HG03135 (cell line): ENCODE measurements around the gene TYROBP.
"Not testable (repeated sequence)": the region's sequence is repeated elsewhere in the genome, so short reads cannot be mapped to it uniquely, and the experiment has no call there.

ENCODE experiments used
- ATAC-seq: cut with Tn5 transposase; IDR thresholded peaks from one replicate; pipeline ENCODE4 v1.9.1; 2021; ENCODE audit warnings: mild to moderate bottlenecking, moderate library complexity; ENCODE audit not compliant: unreplicated experiment

The TYROBP gene

DNA sequence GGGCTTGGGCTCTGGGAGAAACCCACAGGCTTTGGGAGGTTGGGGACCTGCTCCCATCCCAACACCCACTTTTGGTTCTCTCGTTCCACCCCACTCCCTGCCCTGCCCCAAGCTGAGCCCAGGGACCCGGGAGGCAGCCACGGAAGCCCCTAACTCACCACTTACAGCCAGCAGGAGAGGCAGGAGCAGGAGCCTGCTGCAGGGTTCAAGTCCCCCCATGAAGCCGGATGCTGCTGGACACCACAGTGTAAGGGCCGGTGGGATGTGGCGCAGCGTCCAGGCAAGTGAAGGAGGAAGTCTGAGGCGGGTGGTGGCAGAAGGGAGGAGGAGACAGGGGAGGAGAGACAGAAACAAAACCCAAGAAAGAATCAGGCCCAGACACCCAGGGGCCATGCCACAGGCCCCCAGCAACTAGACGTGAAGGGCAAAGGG is at the start of gene TYROBP:
Gene TYROBP (minus strand): TSS at position 286 of the 432 bp plus-strand sequence. CDS start 67 bp downstream, at position 219.
- no peak for ATAC-seq

DNA sequence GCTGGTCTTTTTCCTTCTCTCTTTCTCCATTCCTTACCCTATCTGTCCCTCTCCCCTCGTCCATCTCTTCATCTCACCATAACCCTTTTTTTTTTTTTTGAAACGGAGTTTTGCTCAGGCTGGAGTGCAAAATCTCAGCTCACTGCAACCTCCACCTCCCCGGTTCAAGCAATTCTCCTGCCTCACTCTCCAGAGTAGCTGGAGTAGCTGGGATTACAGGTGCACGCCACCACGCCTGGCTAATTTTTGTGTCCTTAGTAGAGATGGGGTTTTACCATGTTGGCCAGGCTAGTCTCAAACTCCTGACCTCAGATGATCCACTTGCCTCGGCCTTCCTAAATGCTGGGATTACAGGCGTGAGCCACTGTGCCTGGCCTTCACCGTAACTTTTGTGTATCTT is 49.3 kb upstream of the TYROBP start:
- not testable (repeated sequence) for ATAC-seq

DNA sequence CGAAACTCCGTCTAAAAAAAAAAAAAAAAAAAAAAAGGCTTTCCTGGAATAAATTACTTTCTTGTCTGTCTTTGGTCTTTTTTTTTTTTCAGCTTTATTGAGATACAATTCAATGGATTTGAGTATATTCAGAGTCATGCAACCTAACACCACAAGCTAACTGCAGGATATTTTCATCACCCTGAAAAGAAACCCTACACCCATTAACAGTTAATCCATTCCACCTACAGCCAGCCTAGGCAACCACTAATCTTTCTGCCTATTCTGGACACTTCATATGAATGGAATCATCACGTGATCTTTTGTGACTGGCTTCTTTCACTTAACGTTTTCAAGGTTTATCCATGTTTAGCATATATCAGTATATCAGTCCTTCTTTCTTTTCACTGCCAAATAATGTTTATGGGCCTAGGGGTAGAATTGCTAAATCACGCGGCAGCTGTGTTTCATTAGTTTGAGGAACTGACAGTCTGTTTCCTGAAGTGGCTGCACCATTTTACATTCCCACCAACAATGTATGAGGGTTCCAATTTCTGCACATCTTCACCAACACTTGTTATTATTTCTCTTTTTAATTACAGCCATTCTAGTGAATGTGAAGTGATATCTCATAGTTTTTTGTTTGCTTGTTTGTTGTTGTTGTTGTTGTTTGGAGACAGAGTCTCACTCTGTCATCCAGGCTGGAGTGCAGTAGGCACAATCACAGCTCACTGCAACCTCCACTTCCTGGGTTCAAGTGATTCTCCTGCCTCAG is 48.0 kb upstream of the TYROBP start:
- no peak for ATAC-seq

DNA sequence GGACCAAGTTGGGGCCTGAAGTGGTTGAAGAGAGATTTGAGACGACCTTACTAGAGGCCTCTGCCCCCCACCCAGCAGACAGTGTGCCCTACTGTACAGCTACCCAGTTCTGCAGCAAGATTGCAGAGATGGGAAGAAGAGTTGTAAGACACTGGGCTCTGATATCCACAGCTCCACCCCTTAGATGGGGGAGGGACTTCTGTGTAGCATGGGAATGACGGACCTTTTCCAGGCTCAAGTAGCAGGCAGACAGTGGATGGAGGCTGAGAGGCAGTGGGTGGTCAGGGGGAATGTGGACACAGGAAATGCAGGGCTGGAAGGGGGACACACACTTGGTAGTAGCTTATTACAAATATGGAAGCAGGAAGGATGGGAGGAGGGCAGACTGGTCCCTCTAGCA is 41.0 kb upstream of the TYROBP start:
- ATAC-seq, result no peak

DNA sequence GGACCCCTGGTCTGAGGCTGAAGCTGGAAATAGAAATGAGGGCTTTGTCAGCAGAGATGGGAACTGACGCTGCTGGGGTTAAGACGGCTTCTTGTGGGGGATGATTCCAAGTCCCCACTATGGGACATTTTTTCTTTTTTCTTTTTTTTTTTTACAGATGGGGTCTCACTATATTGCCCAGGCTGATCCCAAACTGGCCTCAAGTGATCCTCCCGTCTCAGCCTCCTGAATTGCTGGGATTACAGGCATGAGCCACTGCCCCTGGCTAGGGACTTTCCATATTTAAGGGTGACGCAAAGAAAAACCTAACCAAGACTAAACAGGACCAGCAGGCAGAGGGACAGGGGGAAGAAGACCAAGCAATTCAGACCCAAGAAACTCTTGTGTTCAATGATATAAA is 38.1 kb upstream of the TYROBP start:
- no peak for ATAC-seq

DNA sequence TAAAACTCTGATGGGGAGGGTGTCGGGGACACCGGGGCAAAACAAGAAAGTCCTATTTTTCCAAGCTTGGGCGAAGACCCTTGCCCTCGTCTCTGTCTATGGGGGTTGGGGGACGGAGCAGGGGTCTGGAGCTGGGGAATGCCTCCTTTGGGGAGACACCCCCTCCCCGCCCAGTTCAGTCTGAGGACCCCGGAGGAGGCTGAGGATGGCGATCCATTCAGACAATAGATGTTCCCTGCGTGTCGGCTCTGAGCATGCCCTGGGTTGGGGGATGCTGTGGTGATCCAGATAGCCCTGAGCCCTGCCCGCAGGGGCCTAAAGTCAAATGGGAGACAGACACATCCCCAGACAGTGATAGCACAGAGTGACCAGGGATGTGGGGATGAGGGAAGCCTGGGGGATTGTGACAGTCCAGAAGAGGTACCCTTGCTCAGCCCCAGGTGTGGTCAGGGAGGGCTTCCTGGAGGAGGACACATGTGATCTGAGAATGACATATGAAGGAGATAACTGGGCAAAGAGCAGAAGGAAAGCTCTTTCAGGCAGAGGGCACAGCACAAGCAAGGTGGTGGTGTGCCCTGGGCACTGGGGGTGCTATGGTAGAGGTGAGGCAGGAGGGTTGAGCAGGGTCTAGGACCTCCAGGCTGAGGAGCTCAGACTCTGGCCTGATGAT is 37.2 kb upstream of the TYROBP start:
- no peak for ATAC-seq

DNA sequence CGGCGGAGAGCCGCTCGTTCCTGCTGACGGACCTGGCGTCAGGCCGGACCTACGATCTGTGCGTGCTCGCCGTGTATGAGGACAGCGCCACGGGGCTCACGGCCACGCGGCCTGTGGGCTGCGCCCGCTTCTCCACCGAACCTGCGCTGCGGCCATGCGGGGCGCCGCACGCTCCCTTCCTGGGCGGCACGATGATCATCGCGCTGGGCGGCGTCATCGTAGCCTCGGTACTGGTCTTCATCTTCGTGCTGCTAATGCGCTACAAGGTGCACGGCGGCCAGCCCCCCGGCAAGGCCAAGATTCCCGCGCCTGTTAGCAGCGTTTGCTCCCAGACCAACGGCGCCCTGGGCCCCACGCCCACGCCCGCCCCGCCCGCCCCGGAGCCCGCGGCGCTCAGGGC is 36.5 kb upstream of the TYROBP start:
- ATAC-seq, result no peak

DNA sequence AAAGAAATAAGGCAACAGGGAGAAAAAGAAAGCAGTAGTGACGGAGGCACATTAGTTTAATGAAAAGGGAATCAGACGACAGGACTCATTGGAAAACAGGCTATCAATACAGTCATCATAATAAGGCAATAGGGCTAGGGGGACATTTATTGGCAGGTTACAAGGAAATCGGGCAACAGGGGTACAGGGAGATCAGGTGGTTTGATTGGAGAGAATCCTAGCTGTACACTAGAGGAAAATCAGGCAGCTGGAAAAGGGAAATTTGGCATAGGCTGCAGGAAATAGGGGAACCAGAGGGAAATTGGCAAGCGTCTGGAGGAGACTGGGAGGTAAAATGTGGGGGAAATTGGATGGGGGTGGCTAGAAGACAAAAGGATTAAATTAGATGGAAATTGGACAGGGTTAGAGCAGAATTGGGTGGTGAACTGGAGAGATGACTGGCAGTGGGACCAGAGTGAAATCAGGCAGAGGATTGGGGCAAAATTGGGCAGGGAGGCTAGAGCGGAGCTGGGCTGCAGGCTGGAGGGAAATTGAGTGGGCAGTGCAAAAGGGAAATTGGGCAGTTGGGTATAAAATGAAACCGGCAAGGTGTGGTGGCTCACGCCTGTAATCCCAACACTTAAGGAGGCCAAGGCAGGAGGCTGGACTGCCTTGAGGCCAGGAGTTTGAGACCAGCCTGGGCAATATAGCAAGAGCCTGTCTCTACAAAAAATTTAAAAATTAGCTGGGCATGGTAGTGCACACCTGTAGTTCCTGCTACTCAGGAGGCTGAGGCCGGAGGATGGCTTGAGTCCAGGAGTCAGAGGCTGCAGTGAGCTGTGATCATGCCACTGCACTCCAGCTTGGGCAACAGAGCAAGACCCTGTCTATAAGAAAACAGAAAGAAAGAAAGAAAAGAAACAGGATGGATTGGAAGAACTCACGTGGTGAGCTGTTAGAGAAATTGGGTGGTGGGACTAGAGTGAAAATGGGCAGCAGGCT is 35.5 kb upstream of the TYROBP start:
- no peak for ATAC-seq

DNA sequence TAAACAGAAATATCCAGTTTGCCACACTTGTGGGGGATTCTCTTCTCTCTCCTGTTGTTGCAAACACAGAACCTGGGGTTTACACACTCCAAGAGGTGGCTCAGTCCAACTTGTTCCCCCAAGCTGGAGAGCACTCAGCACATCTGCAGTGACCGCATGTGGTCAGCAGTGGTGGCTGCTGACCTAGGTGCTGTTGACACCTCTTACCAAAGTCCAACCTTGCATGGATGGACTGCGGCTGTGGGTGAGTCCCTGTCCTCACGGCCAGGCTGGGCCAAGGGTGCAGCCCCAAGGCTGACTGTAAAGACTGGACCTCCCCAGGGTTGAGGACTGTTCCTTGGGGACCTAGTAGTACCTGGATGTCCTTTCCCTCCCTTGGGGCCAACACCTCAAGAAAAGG is 34.1 kb upstream of the TYROBP start:
- no peak for ATAC-seq

DNA sequence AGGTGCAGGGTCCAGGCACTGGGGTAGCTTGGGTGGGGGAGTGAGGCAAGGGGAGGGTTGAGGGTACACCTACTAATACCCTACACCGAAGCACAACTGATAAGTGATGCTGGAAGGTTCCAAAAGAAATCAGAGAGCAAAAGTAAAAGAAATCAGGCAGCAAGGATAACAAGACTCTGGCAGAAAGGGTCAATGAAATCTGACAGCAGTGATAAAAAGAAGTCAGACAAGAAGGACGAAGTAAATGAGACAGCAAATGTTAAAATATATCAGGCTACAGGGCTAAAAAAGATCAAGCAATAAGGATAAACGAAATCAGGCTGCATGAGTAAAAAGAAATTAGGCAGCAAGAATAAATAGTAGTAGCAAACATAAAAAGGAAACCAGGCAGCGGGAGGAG is 32.7 kb upstream of the TYROBP start:
- no peak for ATAC-seq

DNA sequence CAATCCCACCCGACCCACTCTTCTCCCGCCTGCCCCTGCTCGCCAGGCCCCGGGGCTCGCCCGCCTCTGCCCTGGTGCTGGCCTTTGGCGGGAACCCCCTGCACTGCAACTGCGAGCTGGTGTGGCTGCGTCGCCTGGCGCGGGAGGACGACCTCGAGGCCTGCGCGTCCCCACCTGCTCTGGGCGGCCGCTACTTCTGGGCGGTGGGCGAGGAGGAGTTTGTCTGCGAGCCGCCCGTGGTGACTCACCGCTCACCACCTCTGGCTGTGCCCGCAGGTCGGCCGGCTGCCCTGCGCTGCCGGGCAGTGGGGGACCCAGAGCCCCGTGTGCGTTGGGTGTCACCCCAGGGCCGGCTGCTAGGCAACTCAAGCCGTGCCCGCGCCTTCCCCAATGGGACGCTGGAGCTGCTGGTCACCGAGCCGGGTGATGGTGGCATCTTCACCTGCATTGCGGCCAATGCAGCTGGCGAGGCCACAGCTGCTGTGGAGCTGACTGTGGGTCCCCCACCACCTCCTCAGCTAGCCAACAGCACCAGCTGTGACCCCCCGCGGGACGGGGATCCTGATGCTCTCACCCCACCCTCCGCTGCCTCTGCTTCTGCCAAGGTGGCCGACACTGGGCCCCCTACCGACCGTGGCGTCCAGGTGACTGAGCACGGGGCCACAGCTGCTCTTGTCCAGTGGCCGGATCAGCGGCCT is 32.1 kb upstream of the TYROBP start:
- ATAC-seq, result no peak

DNA sequence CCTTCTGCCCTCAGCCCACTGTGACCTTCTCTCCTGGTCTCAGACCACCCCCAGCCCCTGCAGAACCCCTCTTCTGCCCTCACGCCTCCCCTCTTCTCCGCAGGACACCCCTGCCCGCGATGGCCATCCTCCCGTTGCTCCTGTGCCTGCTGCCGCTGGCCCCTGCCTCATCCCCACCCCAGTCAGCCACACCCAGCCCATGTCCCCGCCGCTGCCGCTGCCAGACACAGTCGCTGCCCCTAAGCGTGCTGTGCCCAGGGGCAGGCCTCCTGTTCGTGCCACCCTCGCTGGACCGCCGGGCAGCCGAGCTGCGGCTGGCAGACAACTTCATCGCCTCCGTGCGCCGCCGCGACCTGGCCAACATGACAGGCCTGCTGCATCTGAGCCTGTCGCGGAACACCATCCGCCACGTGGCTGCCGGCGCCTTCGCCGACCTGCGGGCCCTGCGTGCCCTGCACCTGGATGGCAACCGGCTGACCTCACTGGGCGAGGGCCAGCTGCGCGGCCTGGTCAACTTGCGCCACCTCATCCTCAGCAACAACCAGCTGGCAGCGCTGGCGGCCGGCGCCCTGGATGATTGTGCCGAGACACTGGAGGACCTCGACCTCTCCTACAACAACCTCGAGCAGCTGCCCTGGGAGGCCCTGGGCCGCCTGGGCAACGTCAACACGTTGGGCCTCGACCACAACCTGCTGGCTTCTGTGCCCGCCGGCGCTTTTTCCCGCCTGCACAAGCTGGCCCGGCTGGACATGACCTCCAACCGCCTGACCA is 31.4 kb upstream of the TYROBP start:
- ATAC-seq, result no peak

DNA sequence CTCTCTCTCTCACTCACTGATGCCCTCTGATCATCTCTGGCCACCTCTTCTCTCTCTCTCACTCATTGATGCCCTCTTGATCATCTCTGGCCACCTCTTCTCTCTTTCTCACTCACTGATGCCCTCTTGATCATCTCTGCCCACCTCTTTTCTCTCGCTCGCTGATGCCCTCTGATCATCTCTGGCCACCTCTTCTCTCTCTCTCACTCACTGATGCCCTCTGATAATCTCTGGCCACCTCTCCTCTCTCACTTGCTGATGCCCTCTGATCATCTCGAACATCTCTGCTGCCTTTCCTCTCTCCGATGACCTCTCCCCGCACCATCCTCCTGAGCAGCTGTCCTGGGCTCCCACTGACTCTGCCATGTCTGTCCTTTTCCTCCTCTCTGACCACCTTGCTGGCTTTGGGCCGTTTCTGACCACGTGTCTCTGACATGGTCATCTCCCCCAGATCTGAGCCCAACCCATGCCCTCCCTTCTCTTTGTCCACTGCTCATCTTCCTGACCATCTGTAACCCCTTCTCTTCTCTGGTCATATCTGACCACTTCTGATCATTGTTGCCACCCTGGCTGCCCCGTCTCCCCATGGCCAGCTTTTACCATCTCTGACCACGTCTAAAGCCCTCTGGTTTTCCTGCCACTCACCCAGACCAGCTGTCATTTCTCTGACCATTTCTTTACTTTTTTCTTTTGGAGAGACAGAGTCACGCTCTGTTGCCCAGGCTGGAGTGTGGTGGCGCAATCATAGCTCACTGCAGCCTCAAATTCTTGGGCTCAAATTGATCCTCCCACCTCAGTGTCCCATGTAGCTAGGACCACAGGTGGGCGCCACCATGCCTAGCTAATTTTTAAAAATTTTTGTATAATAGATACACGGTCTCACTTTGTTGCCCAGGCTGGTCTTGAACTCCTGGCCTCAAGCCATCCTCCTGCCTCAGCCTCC is 30.5 kb upstream of the TYROBP start:
- no peak for ATAC-seq

DNA sequence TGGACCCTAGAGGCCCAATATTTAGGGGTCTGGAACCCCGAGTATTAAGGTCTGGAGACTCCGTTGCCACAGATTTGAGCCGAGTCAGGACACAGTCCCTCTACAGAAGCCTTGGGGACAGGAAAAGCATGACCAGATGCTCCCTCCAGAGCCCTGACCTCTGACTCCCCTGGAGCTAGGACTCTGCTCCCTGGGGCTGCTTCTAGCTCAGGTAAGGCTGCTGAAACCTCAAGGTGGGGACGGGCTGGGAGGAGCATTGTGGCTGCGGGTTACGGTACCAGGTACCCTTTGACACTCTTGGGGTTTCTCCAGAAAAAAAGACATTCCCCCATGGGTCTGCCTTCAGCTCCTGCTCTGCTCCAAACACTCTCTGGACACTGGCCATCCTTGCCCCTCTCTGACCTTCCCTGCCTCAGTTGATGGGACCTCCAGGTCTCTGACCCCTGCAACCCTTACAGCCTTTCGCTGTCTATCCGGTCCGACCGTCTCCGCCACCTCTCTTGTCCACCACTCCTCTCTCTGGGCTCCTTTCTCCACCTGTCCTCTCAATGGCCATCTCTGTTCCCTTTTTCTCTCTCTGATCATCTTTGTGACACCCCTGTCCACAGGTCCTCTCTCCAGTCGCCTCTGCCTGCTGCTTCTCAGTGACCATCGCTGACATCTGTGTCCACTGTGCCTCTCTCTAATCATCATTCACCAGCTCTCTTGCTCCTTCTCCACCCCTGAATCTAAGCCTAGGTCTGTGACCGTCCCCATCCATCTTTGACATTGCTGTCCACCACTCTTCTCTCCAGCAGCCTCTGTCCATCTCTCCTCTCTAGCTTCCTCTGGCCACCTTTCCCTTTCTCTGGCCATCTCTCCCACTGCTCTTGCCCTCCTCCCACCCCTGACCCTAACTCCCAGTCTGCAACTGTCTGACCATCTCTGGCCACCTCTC is 29.5 kb upstream of the TYROBP start:
- no peak for ATAC-seq

DNA sequence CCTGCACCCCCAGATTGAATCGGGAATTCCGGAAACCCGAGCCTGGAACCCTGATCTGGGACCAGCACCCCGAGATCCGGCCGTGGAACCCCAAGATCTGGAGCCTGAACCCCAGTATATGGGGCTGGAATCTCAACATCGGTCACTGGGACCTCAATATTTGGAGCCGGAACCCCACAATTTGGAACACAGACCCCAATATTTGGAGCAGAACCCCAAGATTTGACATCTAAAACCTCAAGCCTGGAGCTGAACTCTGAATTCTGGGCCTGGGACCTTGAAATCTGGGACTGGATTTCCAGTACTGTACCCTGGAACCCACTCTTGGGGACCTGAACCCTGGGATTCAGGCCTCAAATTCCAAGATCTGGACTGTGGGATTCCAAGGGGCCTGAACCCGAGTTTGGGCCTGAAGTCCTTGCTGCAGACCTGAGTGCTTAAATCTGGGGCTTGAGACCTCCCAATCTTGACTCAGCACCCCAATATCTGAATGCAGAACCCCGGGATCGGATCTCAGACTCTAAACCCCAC is 28.7 kb upstream of the TYROBP start:
- ATAC-seq, result no peak

DNA sequence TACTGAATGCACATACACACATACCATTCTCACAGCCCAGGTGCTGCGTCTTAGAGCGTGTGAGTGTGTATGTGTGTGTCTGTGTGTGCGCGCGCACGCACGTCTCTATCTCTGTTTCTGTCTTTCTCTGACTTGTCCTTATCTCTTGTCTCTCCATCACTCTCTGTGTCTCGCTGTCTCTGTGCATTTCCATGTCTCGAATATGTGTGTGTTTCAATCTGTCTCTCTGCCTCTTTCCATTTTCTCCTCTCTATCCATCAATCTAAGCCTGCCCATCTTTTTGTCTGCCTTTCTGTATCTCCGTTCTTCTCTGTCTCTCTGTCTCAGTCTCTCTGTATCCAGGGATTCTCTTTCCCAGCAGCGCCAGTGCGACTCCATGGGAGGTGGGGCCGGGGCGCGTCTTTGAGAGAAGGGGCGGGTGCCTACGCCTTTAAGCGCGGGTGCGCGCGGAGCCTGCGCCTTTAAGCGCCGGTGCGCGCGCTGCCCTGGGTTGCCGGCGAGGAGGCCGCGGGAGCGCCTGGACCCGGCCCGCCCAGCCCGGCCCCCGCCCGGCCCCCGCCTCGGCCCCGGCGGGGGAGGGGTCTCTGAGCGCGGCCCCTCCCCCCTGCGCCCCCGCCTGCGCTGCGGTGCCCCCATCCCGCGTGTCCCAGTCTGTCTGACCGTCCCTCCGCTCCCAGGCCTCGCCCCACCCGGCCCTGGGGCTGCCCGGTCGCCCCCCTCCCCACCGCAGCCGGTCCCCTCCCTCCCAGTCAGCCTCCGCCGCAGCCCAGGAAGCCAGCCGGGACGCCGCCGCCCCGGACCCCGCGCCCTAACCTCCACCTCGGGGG is 28.0 kb upstream of the TYROBP start, which contains the start of gene LRFN3:
Gene LRFN3 (plus strand): TSS at position 464 of the 827 bp plus-strand sequence. CDS start 3,052 bp downstream, outside the sequence.
- ATAC-seq, result no peak
